Stimulated activated CD4-positive, alpha-beta T cell treated with anti-CD3 and anti-CD28 coated beads, Interleukin-2, amount 100 ng/mL, for 4 hours (primary cell): Measurements from ENCODE around the gene RNF2.
"Not testable (repeated sequence)": the region's sequence is repeated elsewhere in the genome, so short reads cannot be mapped to it uniquely, and the experiment has no call there.

Experiments used
- DNase-seq: peaks from one replicate; pipeline ENCODE4 v3.0.0-alpha.2; 2020; ENCODE audit warnings: low read depth

Gene RNF2

DNA sequence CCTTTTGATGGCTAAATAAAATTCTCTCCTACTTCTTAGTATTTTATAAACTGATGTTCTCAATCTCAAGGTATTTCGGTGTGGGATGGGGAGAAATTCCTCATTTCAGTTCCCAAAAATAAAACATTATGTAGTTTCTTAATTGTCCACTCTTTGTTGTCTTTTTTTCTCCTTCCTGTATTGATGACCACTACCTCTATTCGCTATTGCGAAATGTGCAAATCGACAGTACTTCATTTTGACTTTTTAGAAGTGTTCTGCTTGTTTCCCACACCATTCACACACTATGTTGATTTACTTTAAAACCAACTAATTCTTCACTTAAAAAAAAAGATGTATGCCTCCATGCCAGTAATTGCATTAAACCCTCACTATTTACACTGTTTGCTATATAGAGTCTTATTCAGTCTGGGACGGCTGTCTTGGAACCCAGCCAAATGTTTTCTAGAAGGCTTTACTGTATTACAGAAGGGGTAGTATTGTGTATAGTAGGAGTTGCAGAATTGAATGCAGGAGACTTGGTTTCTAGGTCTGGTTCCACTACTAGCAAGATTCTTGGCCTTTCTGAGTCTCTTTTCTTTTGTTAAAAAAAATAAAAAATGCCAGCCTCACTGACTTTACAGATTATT is 5.6 kb downstream of the RNF2 start:
- no peak for DNase-seq

DNA sequence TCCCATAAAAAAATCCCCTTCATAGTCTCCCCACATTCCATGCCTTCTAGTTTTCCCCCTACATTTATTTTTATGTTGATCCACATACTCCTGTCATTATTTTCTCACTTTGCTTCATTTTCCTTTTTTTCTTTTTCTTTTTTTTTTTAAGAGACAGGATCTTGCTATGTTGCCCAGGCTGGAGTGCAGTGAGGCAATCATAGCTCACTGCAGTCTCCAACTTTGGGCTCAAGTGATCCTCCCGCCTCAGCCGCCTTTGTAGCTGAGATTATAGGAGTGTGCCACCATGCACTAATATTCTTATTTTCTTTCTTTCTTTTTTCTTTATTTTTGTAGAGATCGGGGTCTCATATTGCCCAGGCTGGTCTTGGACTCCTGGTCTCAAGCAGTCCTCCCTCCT is 7.8 kb downstream of the RNF2 start:
- no peak for DNase-seq

DNA sequence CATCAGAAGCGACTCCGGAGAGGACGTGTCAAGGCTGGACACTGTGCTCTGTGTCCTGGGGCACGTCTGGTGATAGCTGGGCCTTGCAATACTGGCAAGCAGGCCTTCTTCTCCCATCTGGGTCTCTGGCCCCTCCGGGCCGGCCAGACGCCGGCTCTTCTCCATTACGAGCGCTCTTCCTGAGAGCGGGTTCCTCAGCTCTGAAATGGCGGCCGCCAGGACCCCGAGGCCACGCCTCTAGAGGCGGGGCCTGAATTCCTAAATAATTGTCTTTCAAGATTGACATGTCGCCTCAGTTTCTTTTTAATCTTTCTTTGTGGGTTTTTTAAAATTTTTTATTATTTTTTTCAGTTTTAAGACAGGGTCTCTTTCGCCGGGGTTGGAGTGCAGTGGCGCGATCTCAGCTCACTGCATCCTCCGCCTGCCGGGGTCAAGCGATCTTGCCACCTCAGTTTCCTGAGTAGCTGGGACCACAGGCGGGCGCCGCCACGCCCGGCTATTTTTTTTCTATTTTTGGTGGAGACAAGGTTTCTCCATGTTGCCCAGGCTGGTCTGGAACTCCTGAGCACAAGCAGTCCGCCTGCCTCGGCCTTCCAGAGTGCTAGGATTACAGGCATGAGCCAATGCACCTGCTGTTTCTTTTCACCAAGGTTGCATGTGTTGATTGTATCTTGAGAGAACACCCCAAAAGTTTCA is 9.2 kb downstream of the RNF2 start:
- no peak for DNase-seq

DNA sequence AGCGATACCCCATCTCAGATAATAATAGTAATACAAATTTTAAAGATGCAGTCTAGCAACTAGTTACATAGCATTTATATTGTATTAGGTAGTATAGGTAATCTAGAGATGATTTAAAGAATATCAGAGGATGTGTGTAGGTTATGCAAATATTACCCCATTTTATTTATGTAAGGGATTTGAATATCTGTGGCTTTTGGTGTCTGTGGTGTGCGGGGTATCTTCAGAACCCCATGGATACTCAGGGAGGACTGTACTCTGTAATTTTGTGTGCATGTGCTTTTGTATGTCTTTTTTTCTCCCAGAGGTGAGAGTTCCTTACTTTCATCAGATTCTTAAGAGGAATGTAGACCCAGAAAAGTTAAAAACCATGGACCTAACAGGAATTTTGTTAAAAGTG is 12.8 kb downstream of the RNF2 start:
- DNase-seq = no peak

DNA sequence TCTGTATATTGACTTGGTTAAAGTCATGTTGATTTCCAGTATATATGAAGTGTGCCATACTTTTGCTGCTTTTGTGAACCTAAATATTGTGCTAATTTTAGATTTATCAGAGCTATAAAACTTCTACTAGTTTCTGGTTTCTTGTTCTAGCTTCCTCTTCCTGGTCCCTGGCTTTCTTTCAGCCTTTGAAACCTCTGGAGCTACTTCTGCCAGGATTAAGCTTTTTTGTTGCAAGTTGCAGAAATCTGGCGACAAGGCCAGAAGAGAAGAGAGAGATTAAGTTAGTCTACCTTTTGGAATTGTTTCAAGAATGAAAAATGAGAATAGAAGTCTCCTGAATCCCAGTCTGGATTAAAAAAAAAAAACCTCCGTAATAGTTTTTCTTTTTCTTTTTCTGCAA is 13.5 kb downstream of the RNF2 start:
- no peak for DNase-seq

DNA sequence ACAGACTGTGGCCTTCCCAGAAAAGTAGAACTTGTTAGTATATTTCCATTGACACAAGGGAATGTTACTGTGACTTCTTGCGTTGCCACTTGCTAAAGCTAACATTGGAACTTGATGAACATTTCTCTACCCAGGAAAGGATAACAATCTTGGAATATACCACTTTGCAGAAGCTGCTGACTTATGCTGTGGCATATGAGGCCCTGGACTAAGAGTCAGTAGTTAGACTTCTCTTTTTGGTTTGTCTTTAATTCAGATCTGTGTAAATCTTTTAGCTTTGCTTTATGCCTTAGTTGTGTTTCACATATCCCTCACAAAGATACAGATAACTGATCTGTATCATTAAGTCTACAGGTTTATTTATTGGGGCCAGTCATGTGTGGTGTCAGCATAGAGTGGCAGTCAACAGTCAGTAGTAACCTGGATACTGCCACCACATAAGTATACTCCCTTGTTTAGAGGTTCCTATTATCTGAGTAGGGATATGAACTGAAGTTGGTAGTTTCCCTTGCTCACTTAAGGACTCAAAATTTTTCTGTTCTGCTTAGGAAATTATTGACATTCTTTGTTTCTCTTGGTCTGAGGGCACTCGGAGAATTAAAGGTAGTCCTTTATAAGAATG is 14.7 kb downstream of the RNF2 start:
- DNase-seq = no peak

DNA sequence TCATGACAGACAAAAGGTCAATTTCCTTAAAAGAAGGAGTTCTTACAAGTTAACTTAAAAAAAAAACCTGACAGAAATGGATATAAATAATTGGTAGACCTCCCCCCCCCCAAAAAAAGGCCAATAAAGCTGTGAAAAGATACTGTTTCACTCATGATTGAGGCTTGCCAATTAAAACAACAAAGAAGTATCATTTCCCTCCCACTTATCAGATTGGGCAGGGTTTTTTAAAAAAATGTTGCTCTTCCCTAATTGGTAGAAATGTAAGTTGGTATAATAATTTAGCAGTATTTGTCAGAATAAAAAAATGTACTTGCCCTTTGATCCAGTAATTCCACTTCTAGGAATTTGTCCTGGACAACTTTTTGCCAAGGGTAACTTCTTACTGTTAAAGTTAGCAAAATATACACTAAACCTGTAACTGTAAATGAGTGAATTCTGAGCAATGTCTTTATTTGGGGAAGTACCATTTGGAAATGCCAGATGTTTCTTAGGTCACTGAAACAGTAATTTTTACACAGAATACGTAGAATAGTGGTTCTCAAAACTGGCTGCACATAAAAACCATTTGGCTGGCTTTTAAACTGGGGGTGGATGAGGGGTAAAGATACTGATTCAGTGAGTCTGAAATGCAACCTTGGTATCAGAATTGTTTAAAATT is 17.5 kb downstream of the RNF2 start:
- no peak for DNase-seq

DNA sequence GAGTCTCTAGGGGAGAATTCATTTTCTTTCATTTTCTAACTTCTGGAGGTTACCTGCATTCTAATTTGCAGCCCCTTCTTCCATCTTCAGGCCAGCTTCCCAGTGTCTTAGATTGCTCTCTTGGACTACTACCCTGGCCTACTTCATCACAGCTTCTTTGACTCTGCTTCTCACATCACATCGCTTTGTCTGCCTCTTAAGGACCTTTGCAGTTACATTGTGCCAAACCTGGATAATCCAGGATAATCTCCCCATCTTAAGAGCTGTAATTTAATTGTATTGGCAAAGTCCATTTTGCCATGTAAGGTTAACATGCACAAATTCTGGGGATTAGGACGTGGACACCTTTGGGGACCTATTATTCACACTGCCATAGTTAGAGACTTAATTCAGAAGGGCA is 18.4 kb downstream of the RNF2 start:
- DNase-seq = no peak

DNA sequence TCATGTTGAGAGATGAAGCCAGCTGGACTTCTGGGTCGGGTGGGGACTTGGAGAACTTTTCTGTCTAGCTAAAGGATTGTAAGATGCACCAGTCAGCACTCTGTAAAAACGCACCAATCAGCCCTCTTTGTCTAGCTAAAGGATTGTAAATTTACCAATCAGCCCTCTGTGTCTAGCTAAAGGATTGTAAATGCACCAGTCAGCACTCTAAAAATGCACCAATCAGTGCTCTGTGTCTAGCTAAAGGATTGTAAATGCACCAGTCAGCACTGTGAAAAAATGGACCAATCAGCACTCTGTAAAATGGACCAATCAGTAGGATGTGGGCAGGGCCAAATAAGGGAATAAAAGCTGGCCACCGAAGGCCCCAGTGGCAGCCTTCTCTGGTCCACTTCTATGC is 19.6 kb downstream of the RNF2 start:
- DNase-seq = not testable (repeated sequence)

DNA sequence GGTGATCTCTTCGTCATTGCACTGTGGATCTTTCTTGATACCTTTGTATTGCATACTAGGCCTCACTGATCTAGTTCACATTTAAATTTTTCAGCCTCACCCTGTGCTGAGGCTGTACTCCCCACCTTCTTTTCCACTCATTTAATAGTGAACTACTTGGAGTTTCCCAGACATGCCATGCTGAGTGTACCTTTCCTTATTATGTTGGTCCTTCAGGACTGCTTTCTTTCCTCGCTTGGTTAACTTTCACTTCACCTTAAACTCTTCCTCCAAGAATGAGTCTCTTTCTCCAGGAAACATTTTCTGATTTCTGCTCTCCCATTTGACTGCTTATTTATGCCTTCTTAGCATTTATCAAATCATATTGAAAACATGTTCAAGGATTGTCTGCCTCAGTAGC is 20.8 kb downstream of the RNF2 start:
- no peak for DNase-seq

DNA sequence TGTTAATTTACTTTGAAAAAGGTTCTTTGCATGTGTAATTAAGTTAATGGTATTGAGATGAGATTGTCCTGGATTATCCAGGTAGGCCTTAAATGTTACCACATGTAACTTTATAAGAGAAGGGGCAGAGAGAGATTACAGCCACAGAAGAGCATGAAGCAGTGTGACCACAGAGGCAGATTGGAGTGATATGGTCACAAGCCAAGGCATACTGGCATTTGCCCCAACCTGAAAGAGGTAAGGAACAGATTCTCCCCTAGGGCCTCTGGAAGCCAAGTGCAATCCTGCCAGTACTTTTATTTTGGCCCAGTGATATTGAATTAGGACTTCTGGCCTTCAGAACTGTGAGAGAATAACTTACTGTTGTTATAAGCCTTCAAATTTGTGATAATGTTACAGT is 23.0 kb downstream of the RNF2 start:
- no peak for DNase-seq

DNA sequence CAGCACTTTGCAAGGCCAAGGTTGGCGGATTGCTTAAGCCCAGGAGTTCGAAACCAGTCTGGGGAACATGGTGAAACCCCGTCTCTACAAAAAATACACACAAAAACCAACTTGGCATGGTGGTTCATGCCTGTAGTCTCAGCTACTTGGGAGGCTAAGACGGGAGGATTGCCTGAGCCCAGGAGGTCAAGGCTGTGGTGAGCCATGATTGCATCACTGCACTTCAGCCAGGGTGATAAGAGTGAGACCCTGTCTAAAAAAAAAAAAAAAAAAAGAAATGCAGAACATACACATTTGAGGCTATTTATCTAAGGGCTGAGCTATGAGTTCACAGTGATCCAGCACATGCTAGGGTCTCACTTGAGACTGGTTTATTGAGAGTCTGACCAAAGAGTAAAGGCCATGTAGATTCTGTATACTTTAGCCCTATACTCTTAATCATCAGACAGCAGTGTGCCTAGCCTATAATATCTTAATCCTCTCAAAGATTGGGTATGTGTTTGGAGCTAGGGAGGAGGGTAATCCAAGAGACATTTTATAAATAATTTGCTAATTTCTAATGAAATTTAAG is 23.9 kb downstream of the RNF2 start:
- DNase-seq = no peak

DNA sequence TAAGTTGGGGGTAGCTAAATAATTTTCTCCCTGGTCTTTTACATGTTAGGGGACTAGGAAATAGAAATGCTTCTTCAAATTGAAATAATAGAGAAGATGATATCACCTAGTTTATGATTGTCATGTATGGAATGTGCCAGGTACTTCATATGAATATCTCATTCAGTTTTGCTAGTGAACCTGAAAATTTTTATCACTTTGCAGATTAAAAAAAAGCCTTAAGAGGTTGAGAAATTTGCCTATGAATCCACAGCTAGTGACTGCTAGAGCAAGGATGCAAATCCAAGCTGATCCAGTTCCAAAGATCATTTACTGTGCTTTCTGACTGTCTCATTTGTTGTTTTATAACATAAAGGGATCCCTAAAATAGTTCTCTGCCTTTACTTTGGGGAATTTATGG is 24.7 kb downstream of the RNF2 start:
- no peak for DNase-seq

DNA sequence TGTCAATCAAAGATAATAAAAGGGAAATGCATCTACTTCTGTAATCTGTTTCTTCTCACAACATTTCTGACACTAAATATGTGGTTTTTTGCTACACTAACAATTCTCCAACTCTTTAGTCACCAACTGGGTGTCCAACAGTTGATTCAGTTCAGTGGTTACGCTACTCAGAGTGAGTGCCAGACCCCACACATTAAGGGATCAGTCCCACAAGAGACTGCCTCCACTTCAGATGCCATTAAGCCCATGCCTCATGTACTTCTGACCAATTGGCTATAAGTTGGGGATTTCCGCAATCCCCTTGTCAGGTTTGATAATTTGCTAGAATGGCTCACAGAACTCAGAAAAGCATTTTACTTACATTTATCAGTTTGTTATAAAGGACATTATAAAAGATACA is 28.4 kb downstream of the RNF2 start:
- no peak for DNase-seq

DNA sequence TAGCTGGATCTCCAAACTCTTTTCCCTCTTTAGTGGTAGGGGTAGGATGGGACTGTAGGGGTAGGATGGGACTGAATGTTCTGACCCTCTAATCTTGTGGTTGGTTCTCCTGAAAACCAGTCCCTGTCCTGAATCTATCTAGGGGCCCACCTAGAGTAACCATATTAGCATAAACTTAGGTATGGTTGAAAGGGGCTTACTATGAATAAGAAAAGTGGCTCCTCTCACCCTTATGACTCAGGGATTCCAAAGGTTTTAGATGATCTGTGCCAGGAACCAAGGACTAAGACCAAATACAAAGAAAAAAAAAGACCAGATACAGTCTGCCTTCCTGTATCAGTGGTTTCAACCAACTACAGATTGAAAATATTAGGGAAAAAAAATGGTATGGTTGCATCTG is 28.9 kb downstream of the RNF2 start:
- no peak for DNase-seq

DNA sequence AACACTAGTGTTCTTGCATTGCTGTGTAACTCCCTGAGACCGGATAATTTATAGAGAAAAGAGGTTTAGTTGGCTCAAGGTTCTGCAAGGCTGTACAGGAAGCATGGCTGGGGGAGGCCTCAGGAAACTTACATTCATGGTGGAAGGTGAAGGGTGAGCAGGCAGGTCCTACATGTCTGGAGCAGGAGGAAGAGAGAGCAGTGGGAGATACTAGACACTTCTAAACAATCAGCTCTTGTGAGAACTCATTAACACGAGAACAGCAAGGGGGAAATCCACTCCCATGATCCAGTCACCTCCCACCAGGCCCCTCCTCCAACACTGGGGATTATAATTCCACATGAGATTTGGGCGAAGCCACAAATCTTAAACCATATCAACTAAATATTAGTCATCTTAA is 30.1 kb downstream of the RNF2 start:
- DNase-seq = no peak

DNA sequence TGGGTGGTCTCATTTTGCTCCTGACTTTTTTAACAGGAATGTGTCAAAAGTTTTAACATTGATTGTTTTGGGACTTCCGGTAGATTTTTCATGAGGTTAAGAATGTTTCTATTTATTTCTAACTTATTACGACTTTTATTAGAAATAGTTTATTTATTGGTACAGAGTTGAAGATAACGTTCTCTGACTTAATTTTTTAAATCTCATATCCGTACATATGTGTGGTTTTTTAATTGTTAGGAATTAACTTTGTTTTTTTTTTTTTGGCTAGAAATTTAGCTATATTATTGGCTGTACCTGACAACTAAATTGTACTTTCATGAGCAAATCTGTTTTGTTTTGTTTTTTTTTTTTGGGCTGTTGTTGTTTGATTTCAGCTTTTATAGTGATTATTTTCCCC is 32.0 kb downstream of the RNF2 start:
- DNase-seq = no peak

DNA sequence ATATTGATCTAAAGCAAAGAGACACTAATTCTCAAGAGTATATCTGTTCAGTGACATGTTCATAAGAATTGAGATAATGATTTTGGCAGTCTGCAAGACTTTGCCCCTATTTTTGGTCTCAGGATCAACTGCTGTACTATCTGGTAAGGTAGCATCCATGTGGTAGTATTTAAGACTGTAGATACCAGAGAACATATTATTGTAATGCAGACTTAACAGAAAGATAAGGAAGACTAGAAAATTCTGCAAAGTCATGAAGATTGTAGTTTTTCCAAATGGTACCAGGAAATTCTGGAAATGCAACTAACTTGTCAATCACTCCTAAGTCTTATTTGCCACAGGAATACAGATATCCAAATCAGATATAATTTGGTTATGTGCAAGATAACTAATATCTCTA is 35.1 kb downstream of the RNF2 start:
- no peak for DNase-seq

DNA sequence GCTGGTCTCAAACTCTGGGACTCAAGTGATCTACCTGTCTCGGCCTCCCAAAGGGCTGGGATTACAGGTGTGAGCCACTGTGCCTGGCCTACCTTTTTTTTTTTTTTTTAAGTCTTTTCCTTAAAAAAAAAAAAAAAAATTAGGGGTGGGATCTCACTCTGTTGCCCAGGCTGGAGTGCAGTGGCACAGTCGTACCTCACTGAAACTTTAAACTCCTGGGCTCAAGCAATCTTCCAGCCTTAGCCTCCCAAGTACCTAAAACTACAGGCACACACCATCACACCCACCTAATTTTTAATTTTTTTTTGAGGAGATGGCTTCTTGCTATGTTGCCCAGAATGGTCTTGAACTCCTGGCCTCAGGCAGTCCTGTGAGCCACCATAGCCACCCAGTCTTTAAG is 38.5 kb downstream of the RNF2 start:
- DNase-seq = no peak

DNA sequence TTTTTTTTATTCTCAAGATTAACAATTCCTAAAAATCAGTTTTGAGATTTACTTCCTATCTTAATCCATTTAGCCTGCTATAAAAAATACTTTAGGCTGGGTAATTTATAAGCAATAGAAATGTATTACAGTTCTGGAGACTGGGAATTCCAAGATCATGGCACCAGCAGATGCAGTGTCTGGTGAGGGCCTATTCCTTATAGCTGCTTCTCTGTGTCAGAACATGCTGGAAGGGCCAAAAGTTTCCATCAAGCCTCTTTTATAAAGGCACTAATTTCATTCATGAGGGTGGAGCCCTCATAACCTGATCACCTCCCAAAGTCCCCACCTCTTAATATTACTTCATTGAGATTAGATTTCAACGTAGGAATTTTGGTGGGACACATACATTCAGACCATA is 41.7 kb downstream of the RNF2 start:
- no peak for DNase-seq

DNA sequence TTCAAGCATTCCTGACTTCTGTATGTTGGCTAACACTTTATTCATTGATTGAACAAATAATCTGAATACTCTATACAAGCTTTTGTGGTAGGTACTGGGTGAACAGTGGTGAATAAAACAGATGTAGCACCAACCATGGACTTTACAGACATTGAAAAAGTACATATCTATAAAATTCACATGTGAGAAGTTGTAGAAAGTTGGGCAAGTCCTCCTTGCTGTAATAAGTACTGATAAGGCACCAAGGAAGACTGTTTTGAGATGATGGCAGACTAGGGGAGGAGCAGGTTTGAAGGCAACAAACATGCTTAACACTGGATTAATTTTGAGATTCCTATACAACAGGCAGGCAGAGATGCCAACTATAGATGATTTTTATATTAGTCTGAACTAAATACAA is 42.4 kb downstream of the RNF2 start:
- no peak for DNase-seq

DNA sequence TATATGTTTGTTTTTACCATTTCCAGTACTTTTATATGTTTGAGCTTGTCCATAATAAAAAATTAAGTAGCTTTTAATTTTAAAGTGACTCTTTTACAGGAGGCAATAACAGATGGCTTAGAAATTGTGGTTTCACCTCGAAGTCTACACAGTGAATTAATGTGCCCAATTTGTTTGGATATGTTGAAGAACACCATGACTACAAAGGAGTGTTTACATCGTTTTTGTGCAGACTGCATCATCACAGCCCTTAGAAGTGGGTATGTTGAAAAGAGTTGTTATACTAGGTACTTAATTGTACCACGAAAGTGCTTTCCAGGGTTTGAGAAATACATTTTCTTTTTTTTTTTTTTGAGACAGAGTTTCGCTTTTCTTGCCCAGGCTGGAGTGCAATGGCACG is 46.1 kb downstream of the RNF2 start:
- no peak for DNase-seq

DNA sequence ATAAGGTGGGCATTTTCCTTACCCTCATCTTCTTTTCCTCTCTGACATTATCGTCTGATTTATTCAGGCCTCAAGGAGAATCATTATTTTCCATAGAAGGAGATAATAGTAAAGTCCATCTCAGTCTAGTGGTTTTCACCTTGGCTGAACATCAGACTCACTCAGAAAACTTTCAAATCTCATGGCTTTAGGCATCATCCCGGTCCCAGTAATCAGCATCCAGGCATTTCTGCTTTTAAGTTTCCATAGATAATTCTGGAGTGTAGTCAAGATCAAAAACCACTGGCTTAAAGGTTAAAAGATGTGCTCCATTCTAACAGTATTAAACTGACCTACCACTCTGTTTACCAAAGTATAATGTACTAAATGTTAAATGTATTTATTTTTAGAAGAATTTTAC is 49.4 kb downstream of the RNF2 start:
- DNase-seq = no peak
